Measurements from ENCODE around the gene ADCY3.

ADCY3 gene

GRCh38 chr2:24827321-24828237, 92.5 kb downstream of the ADCY3 start:
- DNase-seq: peak; percentile 71 to 81

GRCh38 chr2:24826773-24827145, 93.3 kb downstream of the ADCY3 start:
- DNase-seq: no peak

- peak in 1 of 2 donors; percentile 18 for DNase-seq
Measured at GRCh38 chr2:24825883-24826772, 93.9 kb downstream of the ADCY3 start.

DNA sequence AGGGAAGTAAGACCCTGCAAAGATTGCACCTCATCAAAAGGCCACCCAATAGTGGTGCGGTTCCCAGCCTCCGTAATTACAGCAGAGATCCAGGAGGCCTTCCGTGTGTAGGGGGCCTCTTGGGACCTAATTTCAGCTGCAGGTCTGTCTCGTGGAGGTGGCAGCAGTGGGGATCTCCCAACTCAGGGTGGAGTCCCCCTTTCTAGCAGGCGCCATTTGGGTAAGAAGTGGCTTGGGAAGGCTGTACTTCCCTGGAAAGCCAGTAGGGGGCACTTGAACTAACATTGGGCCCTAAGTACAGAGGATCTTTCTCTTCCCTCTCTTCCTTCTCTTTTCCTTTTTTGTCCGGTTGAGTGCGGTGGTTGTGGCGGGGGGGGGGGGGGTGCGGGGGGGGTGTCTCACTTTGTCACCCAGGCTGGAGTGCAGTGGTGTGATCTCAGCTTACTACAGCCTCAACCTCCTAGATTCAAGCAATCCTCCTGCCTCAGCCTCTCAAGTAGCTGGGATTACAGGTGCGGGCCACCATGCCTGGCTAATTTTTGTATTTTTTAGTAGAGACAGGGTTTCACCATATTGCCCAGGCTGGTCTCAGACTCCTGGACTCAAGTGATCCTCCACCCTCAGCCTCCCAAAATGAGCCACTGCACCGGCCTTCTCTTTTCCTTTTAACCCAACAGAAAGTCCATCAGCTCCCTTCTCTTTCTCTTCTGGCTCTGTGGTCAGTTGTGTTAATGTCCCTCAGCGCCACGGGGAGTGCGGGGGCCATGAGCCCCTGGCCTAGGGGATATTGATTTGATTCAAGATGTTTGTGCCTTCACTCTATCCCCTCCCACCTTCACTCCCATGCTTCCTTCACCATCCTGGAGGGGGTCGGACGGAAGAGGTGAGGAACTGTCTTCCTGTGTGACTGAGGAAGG, 94.8 kb downstream of the ADCY3 start:
- peak in 1 of 2 donors; percentile 48 for DNase-seq

GRCh38 chr2:24824071-24824588, 95.9 kb downstream of the ADCY3 start:
- no peak for DNase-seq

DNA sequence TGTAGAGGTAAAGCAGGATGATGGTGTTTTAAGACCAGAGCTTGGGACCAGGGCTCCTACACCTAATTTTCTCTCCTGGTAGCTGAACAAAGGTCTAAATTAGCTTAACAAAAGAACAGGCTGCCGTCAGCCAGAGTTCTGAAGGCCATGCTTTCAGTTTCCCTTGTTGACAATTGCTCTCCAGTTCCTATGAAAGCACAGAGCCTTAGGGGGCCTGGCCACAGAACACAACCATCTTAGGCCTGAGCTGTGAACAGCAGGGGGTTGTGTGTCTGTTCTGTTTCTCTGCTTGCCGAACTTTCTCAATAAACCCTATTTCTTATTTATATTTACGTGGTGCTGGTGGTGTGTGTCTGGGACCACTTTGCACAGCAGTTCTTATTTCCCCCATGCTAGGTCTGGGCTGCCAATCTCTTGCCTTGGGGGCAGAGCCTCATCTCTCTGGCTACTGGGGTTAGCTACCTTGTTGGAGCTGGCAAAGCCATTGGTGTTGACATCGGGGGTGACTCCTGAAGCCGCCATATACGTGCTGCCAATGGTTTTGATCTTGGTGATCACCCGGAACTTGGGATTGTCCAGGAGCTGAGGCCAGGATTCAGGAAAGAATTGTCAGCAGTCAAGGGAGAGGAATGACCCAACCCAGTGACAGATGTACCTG, 97.9 kb downstream of the ADCY3 start:
- DNase-seq: no peak

DNA sequence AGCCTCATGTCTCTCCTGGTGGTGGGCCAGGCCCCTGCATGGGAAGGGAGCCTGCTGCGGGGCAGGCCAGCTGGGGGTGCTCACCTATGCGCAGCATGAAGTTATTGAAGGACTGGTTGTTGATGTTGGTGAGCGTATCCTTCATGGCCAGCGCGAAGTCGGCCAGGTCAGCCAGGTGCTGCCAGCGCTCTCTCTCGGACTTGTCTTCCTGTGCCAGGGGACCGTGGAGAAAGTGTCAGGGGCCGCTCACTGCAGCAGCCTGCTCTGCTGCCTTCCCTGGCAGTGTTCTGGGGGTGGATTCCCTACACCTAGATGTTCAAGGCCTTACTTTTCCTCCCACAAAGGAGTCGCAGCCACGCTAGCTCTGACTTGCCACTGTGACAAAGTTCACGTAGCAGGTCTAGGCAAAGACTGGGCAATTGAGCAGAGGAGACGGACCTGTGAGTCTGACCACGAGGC, 98.6 kb downstream of the ADCY3 start:
- DNase-seq: no peak

- no peak for DNase-seq
Measured at GRCh38 chr2:24820598-24821432, 99.2 kb downstream of the ADCY3 start.

DNA sequence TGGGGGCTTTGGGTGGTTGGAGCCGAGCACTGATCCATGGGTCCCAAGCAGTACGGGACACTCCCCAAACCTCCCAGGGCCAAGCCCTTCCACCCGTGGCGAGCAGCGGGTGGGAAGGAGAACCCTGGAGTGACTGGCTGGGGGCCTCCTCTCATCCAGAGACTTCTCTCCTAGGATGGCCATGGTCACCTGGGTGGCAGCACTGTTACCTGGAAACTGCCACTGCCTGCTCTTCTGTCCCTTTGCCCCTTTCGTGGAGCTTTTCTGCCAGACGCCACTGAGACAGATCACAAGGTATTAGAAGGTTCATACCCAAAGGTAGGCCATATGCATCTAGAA, 99.9 kb downstream of the ADCY3 start:
- DNase-seq: no peak

GRCh38 chr2:24819442-24820174, 100.4 kb downstream of the ADCY3 start:
- DNase-seq: no peak

GRCh38 chr2:24818721-24819167, 101.3 kb downstream of the ADCY3 start:
- DNase-seq: no peak

DNA sequence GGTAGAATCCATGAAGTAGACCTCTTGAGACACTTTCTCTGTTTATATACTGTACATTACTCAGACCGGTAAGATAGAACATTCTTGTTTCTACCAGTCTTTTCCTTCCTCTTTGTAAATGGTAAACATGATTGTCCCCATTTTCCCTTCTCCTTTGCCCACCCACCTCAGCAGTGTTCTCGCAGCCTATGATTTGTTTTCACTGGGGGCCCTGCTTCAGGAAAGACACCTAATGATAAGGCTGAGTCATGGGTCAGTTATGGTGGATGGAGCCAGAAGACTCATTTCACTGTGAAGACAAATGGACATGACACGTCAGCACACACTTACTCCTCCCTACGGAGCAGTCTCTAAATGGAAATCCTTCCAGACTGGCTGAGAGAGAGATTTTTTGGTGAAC, 103.2 kb downstream of the ADCY3 start:
- DNase-seq: no peak

DNA sequence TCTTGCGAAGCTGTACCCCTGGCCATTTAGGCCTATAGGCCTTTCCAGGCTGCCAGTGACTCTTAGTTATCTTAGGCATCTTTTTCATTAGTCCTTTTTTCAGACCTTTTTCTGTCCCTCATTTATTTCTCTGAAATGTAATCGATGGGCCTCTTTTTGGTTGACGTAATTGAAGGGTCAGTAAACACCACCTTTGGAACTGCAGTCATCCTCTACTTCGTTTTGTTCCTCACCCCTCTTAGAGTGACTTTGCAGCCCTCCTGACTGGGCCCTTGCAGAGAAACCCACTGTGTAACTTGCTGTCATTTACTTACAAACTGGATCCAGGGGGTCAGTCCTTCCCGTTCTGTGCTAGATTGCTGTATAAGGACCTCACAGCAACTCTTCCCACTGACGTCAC, 103.6 kb downstream of the ADCY3 start:
- no peak for DNase-seq

DNA sequence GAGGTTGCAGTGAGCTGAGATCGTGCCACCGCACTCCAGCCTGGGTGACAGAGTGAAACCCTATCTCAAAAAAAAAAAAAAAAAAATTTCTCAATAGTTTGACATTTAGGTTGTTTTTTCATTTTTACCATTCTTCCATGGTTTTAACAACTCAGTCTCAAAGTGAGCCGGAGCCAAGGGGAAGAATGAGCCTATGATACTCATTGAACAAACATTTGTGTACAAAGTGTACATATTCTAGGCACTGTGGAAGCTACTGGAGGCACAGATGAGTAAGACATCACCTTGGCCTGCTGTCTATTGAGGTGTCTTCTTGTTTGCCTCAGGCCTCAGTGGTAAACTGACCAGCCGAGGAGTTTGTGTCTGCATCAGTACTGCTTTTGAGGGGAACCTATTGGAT, 104.9 kb downstream of the ADCY3 start:
- DNase-seq: no peak

GRCh38 chr2:24814516-24814915, 105.5 kb downstream of the ADCY3 start:
- DNase-seq: no peak

DNA sequence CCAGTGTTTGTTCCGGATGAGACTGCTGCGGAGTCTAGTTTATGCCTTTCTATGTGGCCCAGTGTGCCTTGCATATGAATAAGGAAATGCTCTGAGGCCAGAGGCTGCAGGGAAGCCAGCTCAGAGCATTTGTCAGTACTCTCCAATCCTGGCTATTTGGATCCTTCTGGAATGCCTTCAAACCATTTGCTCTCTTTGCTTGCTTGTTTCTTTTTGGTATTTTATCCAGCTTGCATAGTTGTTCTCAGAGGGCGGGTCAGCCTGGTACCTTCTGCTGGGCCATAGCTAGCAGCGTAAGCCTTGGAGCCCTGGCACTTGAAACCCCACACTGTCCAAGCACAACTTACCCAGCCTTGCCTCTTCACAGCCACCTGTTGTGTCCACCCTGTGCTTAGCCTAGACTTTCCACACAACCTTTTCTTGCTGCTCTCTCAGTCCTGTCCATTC, 106.3 kb downstream of the ADCY3 start:
- no peak for DNase-seq

DNA sequence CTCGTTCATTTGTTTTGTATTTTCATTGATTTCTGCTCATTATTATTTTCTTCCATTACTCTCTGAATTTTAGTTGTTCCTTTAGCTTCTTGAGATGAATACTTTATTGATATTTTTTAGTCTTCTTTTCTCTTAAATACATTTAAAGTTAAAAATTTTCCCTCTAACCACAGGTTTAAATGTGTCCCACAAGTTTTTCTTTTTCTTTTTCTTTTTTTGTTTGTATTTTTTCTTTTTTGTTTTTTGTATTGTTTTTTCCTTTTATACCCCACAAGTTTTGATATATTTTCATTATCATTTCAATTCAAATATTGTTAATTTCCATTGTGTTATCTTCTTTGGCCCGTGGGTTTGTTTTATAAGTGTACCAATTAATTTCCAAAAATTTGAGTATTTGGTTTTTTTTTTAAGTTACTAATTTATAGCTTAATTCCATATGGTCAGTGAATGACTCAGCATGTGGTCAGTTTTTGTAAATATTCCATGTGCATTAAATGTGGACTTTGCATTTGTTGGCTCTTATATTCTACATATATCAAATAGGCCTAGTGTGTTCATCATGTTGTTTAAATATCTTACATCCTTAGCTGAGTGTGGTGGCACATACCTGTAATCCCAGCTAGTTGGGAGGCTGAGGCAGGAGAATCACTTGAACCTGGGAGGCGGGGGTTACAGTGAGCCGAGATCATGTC, 110.6 kb downstream of the ADCY3 start:
- DNase-seq: no peak

DNA sequence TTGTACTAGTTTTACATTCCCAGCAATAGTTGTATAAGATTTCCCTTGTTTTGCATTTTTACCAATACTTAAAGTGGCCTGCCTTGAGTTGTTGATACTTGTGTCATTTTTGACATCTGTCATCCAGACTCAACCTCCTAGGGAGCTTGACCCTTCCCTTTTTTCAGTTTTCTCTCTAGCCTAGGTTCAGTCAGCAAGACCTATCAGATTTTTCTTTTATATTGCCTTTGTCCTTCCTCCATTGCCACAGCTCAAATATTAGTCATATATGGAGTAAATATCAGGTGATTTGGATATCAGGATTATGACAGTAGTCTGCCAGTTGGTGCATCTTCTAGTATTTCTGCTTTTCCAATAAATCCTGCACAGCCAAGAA, 113.4 kb downstream of the ADCY3 start:
- no peak for DNase-seq
